HEK293 (cell line): Measurements from ENCODE around the gene PGC.

ENCODE experiments used
- CTCF ChIA-PET: fragments of 350-600 bp; formaldehyde crosslinking; extraction: SDS; loops from one replicate; lab custom pipeline; 2021; ENCODE audit warnings: antibody characterized with exemption; lab: Yijun Ruan, JAX
- POLR2A ChIA-PET: fragments of 300-600 bp; formaldehyde crosslinking; extraction: SDS; loops from one replicate; lab custom pipeline; 2020; ENCODE audit warnings: antibody characterized with exemption, inconsistent platforms; lab: Yijun Ruan, JAX
- H3K27ac ChIP-seq: fragments of 200-500 bp; sonication (Bioruptor generic); 2 replicates; pipeline ENCODE4 v1.5.1; 2014; ENCODE audit warnings: low read depth, low read length, control low read depth, inconsistent platforms; ENCODE audit errors: extremely low read depth
- H3K36me3 ChIP-seq, 2 experiments: fragments of 200-500 bp in 1 of 2; sonication (Bioruptor generic) in 1 of 2; 1 replicate in 1 of 2; 2 replicates in 1 of 2; pipeline ENCODE4 v1.5.1; 2014 to 2017; ENCODE audit warnings: inconsistent platforms in 2 of 2, low read length in 2 of 2; ENCODE audit not compliant: control insufficient read depth in 2 of 2, insufficient read depth in 1 of 2
- H3K4me1 ChIP-seq: fragments of 200-500 bp; sonication (Bioruptor generic); 2 replicates; pipeline ENCODE4 v1.5.1; 2014; ENCODE audit warnings: mild to moderate bottlenecking, low read length, inconsistent platforms; ENCODE audit not compliant: control insufficient read depth, insufficient read depth
- H3K4me3 ChIP-seq: 2 replicates; pipeline ENCODE4 v1.5.1; 2011; ENCODE audit warnings: low read depth, mild to moderate bottlenecking, control low read depth, low read length, moderate library complexity
- H3K9me3 ChIP-seq: fragments of 200-500 bp; sonication (Bioruptor generic); 2 replicates; pipeline ENCODE4 v1.5.1; 2014; ENCODE audit warnings: low read depth, low read length, inconsistent platforms; ENCODE audit not compliant: control insufficient read depth, insufficient read depth
- MEIS1 ChIP-seq: sonication (generic); formaldehyde crosslinking; IDR thresholded peaks from 2 replicates; pipeline ENCODE4 v1.8.1; 2022; ENCODE audit warnings: missing genetic modification reagents, mild to moderate bottlenecking, borderline replicate concordance
- ZFP3 ChIP-seq: fragments of 450-650 bp; formaldehyde crosslinking; IDR thresholded peaks from 2 replicates; pipeline ENCODE4 v1.5.1; 2016; ENCODE audit warnings: low read depth, missing biosample characterization, missing genetic modification characterization
- ZNF140 ChIP-seq: fragments of 450-650 bp; formaldehyde crosslinking; IDR thresholded peaks from 2 replicates; pipeline ENCODE4 v1.5.1; 2016; ENCODE audit warnings: missing biosample characterization, missing genetic modification characterization
- ZNF157 ChIP-seq: fragments of 450-650 bp; formaldehyde crosslinking; IDR thresholded peaks from 2 replicates; pipeline ENCODE4 v1.5.1; 2016; ENCODE audit warnings: missing biosample characterization, missing genetic modification characterization
- ZNF16 ChIP-seq: fragments of 450-650 bp; formaldehyde crosslinking; IDR thresholded peaks from 2 replicates; pipeline ENCODE4 v1.5.1; 2016; ENCODE audit warnings: low read depth, missing biosample characterization, missing genetic modification characterization
- ZNF19 ChIP-seq: fragments of 450-650 bp; formaldehyde crosslinking; IDR thresholded peaks from 2 replicates; pipeline ENCODE4; 2016; ENCODE audit warnings: missing biosample characterization, missing genetic modification characterization, low read depth
- ZNF266 ChIP-seq: fragments of 450-650 bp; formaldehyde crosslinking; IDR thresholded peaks from 2 replicates; pipeline ENCODE4 v1.5.1; 2016; ENCODE audit warnings: missing biosample characterization, missing genetic modification characterization, low read depth
- ZNF423 ChIP-seq: fragments of 450-650 bp; formaldehyde crosslinking; IDR thresholded peaks from 2 replicates; pipeline ENCODE4 v1.5.1; 2016; ENCODE audit warnings: missing biosample characterization, missing genetic modification characterization
- ZNF510 ChIP-seq: fragments of 450-650 bp; formaldehyde crosslinking; IDR thresholded peaks from 2 replicates; pipeline ENCODE4 v1.5.1; 2018; ENCODE audit warnings: mild to moderate bottlenecking, missing genetic modification characterization, missing biosample characterization; ENCODE audit not compliant: insufficient replicate concordance
- ZNF830 ChIP-seq: fragments of 450-650 bp; IDR thresholded peaks from 2 replicates; pipeline ENCODE4 v1.5.0; 2018; ENCODE audit warnings: missing biosample characterization, missing genetic modification characterization, low read depth, mild to moderate bottlenecking, moderate library complexity
- TF ChIP-seq, protein P1 (sequence below): fragments of 450-650 bp; formaldehyde crosslinking; IDR thresholded peaks from 2 replicates; pipeline ENCODE4 v1.5.1; 2016; ENCODE audit warnings: missing biosample characterization, missing genetic modification characterization, borderline replicate concordance
- TF ChIP-seq, protein P2 (sequence below): fragments of 450-650 bp; formaldehyde crosslinking; IDR thresholded peaks from 2 replicates; pipeline ENCODE4 v1.5.1; 2016; ENCODE audit warnings: missing biosample characterization, missing genetic modification characterization
- TF ChIP-seq, protein P3 (sequence below): fragments of 450-650 bp; formaldehyde crosslinking; conservative IDR thresholded peaks from 2 replicates; pipeline ENCODE4 v1.5.1; 2016; ENCODE audit warnings: low read depth, missing biosample characterization, missing genetic modification characterization
- TF ChIP-seq, protein P4 (sequence below): fragments of 450-650 bp; IDR thresholded peaks from 2 replicates; pipeline ENCODE4 v1.5.1; 2018; ENCODE audit warnings: missing biosample characterization, missing genetic modification characterization

PGC gene

DNA sequence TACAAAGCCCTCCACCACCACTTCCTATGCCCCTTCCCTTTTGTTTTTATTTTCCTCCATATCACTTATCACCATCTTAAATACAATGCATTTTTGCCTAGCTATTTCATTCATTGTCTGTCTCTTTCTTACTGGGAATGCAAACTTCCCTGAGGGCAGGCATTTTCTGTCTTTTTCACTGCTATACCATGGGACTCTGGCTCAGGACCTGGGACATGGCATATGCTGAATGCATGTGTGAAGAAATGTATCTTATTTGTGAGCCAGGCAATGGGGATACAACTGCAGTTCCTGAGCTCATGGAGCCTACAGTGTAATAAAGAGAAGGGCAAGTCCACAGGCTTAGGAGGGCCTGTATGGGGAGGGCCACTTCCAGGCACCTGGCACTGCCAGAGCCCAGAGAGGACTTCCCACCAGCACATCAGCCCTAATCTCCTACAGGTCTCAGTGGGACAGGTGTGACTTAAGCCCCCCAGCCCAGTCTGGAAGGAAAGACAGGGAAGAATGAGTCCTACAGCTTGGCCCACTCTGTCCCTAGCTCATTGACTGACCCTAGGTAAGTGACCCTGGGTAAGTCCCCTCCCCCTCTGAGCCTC is 55.0 kb downstream of the PGC start:
- H3K27ac ChIP-seq = no peak overlapping the region
- no peaks in the 10 kb centered on the region for H3K4me1 ChIP-seq
- H3K9me3 ChIP-seq = no peaks in the 10 kb centered on the region
- H3K4me3 ChIP-seq = no peak overlapping the region
- ChIA-PET CTCF (interaction anchor here (0.6 to 2.0 kb wide), 9 partner anchors 8 to 373 kb away, joined by 3 to 9 read pairs (median 6); no protein-coding TSS in a partner anchor), POLR2A (interaction anchor here (0.6 to 0.8 kb wide), 2 partner anchors 9 to 15 kb away, joined by 4 read pairs; no protein-coding TSS in a partner anchor)
- TF ChIP-seq, protein P1, sequence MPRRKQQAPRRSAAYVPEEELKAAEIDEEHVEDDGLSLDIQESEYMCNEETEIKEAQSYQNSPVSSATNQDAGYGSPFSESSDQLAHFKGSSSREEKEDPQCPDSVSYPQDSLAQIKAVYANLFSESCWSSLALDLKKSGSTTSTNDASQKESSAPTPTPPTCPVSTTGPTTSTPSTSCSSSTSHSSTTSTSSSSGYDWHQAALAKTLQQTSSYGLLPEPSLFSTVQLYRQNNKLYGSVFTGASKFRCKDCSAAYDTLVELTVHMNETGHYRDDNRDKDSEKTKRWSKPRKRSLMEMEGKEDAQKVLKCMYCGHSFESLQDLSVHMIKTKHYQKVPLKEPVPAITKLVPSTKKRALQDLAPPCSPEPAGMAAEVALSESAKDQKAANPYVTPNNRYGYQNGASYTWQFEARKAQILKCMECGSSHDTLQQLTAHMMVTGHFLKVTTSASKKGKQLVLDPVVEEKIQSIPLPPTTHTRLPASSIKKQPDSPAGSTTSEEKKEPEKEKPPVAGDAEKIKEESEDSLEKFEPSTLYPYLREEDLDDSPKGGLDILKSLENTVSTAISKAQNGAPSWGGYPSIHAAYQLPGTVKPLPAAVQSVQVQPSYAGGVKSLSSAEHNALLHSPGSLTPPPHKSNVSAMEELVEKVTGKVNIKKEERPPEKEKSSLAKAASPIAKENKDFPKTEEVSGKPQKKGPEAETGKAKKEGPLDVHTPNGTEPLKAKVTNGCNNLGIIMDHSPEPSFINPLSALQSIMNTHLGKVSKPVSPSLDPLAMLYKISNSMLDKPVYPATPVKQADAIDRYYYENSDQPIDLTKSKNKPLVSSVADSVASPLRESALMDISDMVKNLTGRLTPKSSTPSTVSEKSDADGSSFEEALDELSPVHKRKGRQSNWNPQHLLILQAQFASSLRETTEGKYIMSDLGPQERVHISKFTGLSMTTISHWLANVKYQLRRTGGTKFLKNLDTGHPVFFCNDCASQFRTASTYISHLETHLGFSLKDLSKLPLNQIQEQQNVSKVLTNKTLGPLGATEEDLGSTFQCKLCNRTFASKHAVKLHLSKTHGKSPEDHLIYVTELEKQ (tag by site-specific recombination) = no peak
- TF ChIP-seq ZNF16 (tag by site-specific recombination) = no peak
- TF ChIP-seq, protein P2, sequence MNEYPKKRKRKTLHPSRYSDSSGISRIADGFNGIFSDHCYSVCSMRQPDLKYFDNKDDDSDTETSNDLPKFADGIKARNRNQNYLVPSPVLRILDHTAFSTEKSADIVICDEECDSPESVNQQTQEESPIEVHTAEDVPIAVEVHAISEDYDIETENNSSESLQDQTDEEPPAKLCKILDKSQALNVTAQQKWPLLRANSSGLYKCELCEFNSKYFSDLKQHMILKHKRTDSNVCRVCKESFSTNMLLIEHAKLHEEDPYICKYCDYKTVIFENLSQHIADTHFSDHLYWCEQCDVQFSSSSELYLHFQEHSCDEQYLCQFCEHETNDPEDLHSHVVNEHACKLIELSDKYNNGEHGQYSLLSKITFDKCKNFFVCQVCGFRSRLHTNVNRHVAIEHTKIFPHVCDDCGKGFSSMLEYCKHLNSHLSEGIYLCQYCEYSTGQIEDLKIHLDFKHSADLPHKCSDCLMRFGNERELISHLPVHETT (tag by site-specific recombination) = no peak
- TF ChIP-seq MEIS1 (CRISPR knock-in tag) = no peak
- TF ChIP-seq ZNF140 (tag by site-specific recombination) = no peak
- no peak for TF ChIP-seq ZNF266
- no peak for TF ChIP-seq ZNF423
- no peak for TF ChIP-seq ZFP3 (tag by site-specific recombination)
- TF ChIP-seq ZNF157 (tag by site-specific recombination) = no peak
- TF ChIP-seq, protein P3, sequence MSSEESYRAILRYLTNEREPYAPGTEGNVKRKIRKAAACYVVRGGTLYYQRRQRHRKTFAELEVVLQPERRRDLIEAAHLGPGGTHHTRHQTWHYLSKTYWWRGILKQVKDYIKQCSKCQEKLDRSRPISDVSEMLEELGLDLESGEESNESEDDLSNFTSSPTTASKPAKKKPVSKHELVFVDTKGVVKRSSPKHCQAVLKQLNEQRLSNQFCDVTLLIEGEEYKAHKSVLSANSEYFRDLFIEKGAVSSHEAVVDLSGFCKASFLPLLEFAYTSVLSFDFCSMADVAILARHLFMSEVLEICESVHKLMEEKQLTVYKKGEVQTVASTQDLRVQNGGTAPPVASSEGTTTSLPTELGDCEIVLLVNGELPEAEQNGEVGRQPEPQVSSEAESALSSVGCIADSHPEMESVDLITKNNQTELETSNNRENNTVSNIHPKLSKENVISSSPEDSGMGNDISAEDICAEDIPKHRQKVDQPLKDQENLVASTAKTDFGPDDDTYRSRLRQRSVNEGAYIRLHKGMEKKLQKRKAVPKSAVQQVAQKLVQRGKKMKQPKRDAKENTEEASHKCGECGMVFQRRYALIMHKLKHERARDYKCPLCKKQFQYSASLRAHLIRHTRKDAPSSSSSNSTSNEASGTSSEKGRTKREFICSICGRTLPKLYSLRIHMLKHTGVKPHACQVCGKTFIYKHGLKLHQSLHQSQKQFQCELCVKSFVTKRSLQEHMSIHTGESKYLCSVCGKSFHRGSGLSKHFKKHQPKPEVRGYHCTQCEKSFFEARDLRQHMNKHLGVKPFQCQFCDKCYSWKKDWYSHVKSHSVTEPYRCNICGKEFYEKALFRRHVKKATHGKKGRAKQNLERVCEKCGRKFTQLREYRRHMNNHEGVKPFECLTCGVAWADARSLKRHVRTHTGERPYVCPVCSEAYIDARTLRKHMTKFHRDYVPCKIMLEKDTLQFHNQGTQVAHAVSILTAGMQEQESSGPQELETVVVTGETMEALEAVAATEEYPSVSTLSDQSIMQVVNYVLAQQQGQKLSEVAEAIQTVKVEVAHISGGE = no peak
- TF ChIP-seq ZNF830 (tag by site-specific recombination) = no peak
- TF ChIP-seq ZNF19 (tag by site-specific recombination) = no peak
- TF ChIP-seq, protein P4, sequence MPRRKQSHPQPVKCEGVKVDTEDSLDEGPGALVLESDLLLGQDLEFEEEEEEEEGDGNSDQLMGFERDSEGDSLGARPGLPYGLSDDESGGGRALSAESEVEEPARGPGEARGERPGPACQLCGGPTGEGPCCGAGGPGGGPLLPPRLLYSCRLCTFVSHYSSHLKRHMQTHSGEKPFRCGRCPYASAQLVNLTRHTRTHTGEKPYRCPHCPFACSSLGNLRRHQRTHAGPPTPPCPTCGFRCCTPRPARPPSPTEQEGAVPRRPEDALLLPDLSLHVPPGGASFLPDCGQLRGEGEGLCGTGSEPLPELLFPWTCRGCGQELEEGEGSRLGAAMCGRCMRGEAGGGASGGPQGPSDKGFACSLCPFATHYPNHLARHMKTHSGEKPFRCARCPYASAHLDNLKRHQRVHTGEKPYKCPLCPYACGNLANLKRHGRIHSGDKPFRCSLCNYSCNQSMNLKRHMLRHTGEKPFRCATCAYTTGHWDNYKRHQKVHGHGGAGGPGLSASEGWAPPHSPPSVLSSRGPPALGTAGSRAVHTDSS (tag by site-specific recombination) = no peak
- TF ChIP-seq ZNF510 (tag by site-specific recombination) = no peak
- no peaks in the 10 kb centered on the region for H3K36me3 ChIP-seq
